ENCODE results near the gene DDX10.

DNA sequence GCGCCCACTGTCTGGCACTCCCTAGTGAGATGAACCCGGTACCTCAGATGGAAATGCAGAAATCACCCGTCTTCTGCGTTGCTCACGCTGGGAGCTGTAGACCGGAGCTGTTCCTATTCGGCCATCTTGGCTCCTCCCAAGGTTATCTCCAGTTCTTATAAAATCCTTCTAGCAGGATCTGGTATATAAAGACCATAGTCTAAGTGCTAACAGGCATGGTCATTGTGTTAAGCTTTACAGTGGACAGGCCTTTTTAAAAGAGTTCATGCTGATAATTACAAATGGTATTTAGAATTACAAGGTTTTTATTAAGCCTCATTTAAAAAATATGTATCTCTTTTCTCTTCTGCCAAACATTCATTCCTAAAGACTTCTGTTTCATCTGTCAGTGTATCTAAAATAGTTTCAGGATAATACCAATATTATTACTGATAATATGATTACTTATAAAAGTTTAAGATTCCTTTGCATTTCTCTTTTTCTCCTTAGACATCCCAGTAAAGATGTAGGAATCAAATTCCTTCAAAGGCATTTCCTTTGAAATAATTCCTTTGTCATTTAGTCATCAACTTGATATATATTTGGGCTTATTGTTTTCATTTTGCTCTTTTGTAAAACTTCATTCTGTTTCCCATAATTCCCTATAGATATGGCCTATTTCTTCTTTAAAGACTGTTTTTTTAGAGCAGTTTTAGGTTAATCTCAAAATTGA, 20.7 kb downstream of the DDX10 start:
- TF ChIP-seq, protein P1, sequence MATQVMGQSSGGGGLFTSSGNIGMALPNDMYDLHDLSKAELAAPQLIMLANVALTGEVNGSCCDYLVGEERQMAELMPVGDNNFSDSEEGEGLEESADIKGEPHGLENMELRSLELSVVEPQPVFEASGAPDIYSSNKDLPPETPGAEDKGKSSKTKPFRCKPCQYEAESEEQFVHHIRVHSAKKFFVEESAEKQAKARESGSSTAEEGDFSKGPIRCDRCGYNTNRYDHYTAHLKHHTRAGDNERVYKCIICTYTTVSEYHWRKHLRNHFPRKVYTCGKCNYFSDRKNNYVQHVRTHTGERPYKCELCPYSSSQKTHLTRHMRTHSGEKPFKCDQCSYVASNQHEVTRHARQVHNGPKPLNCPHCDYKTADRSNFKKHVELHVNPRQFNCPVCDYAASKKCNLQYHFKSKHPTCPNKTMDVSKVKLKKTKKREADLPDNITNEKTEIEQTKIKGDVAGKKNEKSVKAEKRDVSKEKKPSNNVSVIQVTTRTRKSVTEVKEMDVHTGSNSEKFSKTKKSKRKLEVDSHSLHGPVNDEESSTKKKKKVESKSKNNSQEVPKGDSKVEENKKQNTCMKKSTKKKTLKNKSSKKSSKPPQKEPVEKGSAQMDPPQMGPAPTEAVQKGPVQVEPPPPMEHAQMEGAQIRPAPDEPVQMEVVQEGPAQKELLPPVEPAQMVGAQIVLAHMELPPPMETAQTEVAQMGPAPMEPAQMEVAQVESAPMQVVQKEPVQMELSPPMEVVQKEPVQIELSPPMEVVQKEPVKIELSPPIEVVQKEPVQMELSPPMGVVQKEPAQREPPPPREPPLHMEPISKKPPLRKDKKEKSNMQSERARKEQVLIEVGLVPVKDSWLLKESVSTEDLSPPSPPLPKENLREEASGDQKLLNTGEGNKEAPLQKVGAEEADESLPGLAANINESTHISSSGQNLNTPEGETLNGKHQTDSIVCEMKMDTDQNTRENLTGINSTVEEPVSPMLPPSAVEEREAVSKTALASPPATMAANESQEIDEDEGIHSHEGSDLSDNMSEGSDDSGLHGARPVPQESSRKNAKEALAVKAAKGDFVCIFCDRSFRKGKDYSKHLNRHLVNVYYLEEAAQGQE (IDR thresholded peaks at IDR 0.05; ENCODE audit: unreplicated experiment) = no peak
- TF ChIP-seq, protein P2, sequence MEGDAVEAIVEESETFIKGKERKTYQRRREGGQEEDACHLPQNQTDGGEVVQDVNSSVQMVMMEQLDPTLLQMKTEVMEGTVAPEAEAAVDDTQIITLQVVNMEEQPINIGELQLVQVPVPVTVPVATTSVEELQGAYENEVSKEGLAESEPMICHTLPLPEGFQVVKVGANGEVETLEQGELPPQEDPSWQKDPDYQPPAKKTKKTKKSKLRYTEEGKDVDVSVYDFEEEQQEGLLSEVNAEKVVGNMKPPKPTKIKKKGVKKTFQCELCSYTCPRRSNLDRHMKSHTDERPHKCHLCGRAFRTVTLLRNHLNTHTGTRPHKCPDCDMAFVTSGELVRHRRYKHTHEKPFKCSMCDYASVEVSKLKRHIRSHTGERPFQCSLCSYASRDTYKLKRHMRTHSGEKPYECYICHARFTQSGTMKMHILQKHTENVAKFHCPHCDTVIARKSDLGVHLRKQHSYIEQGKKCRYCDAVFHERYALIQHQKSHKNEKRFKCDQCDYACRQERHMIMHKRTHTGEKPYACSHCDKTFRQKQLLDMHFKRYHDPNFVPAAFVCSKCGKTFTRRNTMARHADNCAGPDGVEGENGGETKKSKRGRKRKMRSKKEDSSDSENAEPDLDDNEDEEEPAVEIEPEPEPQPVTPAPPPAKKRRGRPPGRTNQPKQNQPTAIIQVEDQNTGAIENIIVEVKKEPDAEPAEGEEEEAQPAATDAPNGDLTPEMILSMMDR (conservative IDR thresholded peaks at IDR 0.05; ENCODE audit: low read depth in 2 of 2) = no peak
- TF ChIP-seq, protein P3, sequence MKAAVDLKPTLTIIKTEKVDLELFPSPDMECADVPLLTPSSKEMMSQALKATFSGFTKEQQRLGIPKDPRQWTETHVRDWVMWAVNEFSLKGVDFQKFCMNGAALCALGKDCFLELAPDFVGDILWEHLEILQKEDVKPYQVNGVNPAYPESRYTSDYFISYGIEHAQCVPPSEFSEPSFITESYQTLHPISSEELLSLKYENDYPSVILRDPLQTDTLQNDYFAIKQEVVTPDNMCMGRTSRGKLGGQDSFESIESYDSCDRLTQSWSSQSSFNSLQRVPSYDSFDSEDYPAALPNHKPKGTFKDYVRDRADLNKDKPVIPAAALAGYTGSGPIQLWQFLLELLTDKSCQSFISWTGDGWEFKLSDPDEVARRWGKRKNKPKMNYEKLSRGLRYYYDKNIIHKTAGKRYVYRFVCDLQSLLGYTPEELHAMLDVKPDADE (IDR thresholded peaks at IDR 0.05) = no peak
- TF ChIP-seq EZH2 (IDR thresholded peaks at IDR 0.05; ENCODE audit: low read depth, unreplicated experiment) (no peak), STAT1 (IDR thresholded peaks at IDR 0.05; ENCODE audit: unreplicated experiment) (no peak)
